Kidney tubule cell (primary cell): Measurements from ENCODE around the gene ATPAF2.
"Not testable (repeated sequence)": the region's sequence is repeated elsewhere in the genome, so short reads cannot be mapped to it uniquely, and the experiment has no call there.

Experiments used
- DNase-seq: peaks from one replicate; pipeline ENCODE4 v3.0.0-alpha.2; 2018; ENCODE audit warnings: low spot score

The ATPAF2 gene

GRCh38 chr17:18009609-18010420 is 29.2 kb downstream of the ATPAF2 start:
- DNase-seq: no peak

- DNase-seq: peak; percentile 83
These were observed 30.3 kb downstream of the ATPAF2 start for GRCh38 chr17:18008496-18009268.

DNA sequence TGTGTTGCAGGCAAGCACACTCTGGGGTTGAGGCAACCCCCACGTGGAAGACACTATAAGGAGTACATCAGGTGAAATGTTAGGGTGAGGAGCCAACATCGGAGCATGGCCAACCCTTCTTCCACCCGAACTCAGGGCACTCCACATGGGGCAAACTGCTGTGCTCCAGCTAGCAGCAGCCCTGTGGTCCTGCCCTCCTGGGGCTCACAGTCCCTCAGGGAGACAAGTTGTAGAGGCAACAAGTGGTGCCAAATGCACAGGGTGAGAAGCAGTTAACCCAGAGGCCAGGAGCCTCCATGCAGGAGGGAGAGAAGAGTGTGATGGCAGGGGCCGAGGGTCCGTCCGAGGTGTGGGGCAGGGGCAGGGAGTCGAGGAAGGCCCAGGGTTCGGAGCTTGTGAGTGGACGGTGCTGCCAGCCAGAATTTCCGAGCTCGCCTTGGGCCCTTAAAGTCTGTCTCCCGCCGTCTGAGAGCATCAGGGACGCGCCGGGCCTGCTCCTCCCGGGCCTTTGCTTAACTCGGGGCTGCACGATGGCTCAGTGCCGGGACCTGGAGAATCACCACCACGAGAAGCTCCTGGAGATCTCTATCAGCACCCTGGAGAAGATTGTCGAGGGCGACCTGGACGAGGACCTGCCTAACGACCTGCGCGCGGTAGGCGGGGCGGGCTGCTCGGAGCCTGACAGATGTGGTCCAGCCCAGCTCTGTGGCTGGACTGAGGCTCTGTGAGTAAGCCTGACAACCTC is 32.3 kb downstream of the ATPAF2 start:
- no peak for DNase-seq

DNA sequence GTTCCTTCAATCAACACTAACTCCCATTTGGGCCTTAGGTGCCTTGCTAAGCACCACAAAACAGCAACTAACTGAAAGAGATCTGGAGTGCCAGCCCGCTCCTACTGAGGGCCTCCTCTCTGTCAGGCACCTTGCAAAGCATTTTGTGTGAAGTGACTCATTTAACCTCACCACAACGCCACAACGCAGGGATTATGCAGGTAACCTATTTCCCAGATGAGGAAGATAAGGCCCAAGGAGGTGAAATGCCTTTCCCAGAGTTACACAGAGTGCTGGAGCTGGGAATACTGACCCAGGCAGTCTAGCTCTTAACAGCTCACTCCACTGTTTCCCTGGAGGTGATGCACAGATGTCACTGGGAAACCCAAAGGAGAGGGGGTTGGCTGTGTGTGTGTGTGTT is 33.5 kb downstream of the ATPAF2 start:
- DNase-seq: peak; percentile 49

DNA sequence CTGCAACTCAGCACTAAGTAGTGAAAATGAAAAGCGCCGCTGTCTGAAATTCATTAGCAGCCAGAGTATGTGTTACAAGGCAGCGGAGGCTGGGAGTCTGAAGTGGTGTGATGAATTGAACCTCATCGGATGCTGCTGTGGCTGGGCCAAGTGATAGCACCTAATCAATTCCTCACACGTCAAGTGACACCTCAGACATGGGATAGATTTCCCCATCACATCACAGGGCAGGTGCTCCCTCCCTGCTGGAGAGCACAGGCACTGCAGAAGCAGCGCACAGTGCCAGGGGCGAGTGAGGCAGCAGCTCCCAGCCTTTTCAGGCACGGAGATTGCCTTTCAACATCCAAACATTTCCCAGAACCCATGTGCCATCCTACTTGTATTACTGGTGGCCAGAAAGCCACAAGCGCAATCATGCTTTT is 34.1 kb downstream of the ATPAF2 start:
- no peak for DNase-seq

DNA sequence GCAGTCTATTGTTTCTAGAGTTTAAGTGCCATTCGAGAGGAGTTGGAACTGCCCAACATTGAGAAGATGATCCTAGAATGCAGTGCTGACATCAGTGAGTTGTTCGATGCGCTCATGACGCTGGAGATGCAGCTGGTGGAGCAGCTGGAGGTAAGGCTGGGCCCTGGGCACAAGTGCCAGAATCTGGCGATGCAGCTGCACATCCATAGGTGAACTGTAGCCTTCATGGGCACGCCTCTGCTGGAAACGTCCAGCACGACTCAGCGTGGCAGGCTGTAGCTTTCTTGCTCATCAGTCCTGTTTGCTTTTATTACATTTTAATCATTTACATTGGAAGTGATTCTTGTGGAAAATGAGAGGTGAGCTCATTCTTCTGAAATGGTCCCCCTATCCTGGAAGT is 34.6 kb downstream of the ATPAF2 start:
- DNase-seq: peak; percentile 55

GRCh38 chr17:18002171-18002570 is 36.8 kb downstream of the ATPAF2 start:
- DNase-seq: no peak

GRCh38 chr17:18000030-18000408 is 38.9 kb downstream of the ATPAF2 start:
- no peak for DNase-seq

DNA sequence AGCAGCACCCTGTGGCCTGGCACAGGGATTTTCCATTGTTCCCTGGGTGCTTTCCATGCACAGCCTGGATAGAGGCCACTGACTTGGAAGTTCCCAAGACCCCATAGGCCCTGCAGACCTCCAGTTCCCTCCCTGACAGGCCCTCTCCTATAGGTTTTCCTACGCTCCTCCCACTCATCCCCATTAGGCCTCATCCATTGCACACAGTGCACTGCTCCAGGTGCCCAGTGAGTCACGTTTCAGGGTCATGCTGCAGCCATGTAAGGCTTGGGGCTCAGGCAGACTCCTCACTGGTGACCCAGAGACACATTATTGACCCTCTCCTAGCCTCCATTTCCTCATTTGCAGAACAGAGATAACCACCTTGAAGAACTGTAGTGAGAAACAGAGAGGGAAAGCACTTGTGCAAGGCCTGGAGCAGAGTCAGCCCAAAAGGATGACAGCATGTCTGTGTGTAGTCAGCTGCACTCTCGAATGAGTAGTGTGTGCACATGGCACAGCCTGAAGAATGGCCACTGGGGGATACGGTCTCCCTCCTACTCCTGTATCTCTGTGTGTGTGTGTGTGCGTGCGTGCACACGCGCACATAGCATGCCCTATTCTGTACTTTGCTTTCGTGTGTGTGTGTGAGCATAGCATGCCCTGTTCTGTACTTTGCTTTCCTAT is 39.5 kb downstream of the ATPAF2 start:
- DNase-seq: peak; percentile 22

GRCh38 chr17:17998934-17999333 is 40.0 kb downstream of the ATPAF2 start:
- DNase-seq: no peak

GRCh38 chr17:17995887-17996286 is 43.1 kb downstream of the ATPAF2 start:
- not testable (repeated sequence) for DNase-seq

- no peak for DNase-seq
These were observed 44.5 kb downstream of the ATPAF2 start for GRCh38 chr17:17994271-17995069.

GRCh38 chr17:17993852-17994251 is 45.1 kb downstream of the ATPAF2 start:
- no peak for DNase-seq

DNA sequence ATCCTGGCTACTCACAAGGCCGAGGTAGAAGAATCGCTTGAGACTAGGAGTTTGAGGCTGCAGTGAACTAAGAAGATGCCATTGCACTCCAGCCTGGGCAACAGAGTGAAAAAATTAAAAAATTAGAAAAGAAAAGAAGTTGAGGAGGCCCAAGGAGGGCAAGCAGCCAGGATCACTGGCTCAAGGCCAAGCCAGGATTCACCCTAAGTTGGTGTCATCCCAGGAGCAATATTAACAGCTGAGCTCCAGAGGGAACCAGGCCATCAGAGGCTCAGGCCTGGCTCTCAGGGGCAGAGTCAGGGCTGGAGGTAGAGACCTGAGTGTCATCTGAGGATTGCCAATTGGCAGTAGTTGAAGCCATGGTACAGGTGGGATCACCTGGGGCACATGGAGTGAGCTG is 45.6 kb downstream of the ATPAF2 start:
- DNase-seq: no peak

GRCh38 chr17:17990282-17990681 is 48.7 kb downstream of the ATPAF2 start:
- DNase-seq: peak; percentile 32

- no peak for DNase-seq
These were observed 49.4 kb downstream of the ATPAF2 start for GRCh38 chr17:17989618-17990017.

DNA sequence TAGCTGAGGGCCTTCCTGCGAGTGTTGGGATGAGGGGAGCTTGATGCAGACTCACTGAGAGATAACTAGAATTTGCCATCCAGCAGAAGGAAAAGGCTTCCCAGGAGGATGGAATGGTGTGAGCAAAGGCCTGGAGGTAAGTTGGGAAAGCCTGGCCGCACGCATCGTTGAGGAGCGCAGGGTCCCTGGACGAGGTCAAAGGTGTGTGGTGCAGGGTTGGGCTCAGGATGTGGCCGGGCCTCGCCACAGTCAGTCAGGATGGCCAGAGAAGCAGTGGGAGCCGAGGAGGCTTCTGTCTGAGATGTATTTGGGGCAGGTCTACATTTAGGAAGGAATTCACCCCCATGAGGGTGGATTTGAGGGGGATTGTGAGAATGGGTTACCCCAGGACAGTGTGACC is 49.9 kb downstream of the ATPAF2 start:
- no peak for DNase-seq

DNA sequence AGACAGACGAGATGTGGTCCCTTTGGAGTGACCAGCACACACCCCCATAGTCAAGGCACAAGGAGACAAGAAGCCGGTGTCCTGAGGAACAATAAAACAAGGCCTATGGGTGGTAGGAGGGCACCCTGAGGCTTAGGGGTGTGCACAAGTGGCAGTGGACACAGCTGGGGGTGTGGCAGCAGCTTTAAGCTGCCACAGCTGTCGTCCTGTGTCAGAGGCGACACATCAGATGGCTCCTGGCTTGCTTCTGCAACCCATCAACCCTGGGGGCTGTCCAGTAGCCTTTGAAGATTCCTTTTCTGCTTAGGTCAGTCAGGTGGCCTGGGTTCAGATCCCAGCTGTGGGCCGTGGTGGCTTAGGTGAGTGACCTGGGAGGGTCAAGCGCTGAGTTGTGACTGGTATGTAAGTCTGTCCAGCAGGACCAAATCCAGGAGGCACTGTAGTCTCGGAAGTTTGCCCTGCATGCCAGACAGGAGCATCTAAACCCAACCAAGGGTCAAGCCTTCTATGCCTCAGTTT is 50.5 kb downstream of the ATPAF2 start:
- no peak for DNase-seq

GRCh38 chr17:17987901-17988300 is 51.1 kb downstream of the ATPAF2 start:
- DNase-seq: no peak

DNA sequence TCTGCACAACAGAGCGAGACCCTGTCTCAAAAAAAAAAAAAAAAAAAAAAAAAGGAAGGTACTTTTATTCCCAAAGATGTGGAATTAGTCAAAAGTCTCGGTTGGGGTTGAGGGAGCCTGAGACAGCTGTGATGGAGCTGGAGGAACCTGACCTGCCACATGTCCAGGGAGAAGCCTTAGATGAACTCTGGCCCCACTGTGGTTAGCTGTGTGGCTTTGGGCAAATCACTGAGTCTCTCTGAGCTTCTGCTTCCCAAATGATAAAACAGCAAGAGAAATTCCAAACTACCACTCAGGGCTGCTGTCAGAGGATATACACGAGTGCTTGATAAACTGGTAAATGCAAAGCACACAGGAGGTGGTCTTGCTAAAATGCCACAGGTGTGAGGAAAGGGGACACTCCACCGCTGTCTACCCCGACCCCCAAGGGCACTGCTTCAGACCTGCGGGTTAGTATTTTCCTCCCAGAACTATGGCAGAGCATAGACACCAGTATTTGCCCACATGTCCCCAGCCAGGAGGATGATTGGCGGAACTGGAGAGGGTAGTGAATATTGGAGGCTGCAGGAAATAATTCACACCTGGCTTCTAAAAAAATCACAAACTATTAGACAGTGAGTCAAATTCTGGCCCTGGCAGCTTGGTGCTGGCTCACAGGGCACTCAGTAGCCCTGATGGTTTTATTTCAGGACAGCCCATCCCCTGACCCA is 51.6 kb downstream of the ATPAF2 start:
- no peak for DNase-seq
